ENCODE results near the gene MACIR. TPM values are rescaled to one million over a fixed set of nuclear protein-coding genes. Genes with fewer than 3 reads are reported as not detected.

Gene MACIR
- total and polyA plus RNA-seq, 9 of the 15 experiments (the other 6 are each of a cell fraction or from before 2014, with no cell fraction given), result 1.4 to 11.6 (median 9.4) TPM

Other genes with a start within 250 kb of the MACIR start
- 2.4 and 2.6 TPM in 2 replicates for gene GIN1, start 138.6 kb upstream of the MACIR start, total RNA-seq (2014; rRNA removed)
- gene GIN1, start 138.6 kb upstream of the MACIR start, total RNA-seq (2014; rRNA removed; fragmentation: Illumina TruSeq; extraction: Trizol), result 9.4 and 11.0 TPM in 2 replicates
- 6.7 and 6.8 TPM in 2 replicates for gene GIN1, start 138.6 kb upstream of the MACIR start, total RNA-seq (2015; rRNA removed; fragmentation: Illumina TruSeq; extraction: Trizol)
- gene GIN1, start 138.6 kb upstream of the MACIR start, total RNA-seq (2021), result 7.8 TPM in 2 replicates
- gene GIN1, start 138.6 kb upstream of the MACIR start, polyA plus RNA-seq (2011; rRNA removed), result 8.3 and 9.8 TPM in 2 replicates
- gene GIN1, start 138.6 kb upstream of the MACIR start, polyA plus RNA-seq (2014; fragmentation: Illumina TruSeq; extraction: Trizol), result 5.3 and 6.2 TPM in 2 replicates
- 1 to 10 TPM; 9.2 TPM for gene GIN1, start 138.6 kb upstream of the MACIR start, polyA plus RNA-seq (2014; fragmentation: Nextera tagmentation; extraction: Ambion mirVana)
- gene GIN1, start 138.6 kb upstream of the MACIR start, polyA plus RNA-seq (2014; rRNA removed), result 6.2 and 8.8 TPM in 2 replicates
- gene PPIP5K2, start 138.5 kb upstream of the MACIR start, total RNA-seq (2014; rRNA removed), result 50.6 and 63.2 TPM in 2 replicates
- 150 and 177 TPM in 2 replicates for gene PPIP5K2, start 138.5 kb upstream of the MACIR start, total RNA-seq (2014; rRNA removed; fragmentation: Illumina TruSeq; extraction: Trizol)
- gene PPIP5K2, start 138.5 kb upstream of the MACIR start, total RNA-seq (2015; rRNA removed; fragmentation: Illumina TruSeq; extraction: Trizol), result 135 and 146 TPM in 2 replicates
- 116 and 134 TPM in 2 replicates for gene PPIP5K2, start 138.5 kb upstream of the MACIR start, total RNA-seq (2021)
- gene PPIP5K2, start 138.5 kb upstream of the MACIR start, polyA plus RNA-seq (2011; rRNA removed), result 90.2 and 107 TPM in 2 replicates
- gene PPIP5K2, start 138.5 kb upstream of the MACIR start, polyA plus RNA-seq (2014; fragmentation: Illumina TruSeq; extraction: Trizol), result 80.9 and 99.1 TPM in 2 replicates
- 10 to 100 TPM; 66.1 to 76.5 TPM for gene PPIP5K2, start 138.5 kb upstream of the MACIR start, polyA plus RNA-seq (2014; fragmentation: Nextera tagmentation; extraction: Ambion mirVana)
- 39.4 and 42.7 TPM in 2 replicates for gene PPIP5K2, start 138.5 kb upstream of the MACIR start, polyA plus RNA-seq (2014; rRNA removed)